CD4-positive, alpha-beta T cell treated with Interleukin-17A for 1 hour (primary cell): Measurements from ENCODE around the gene EHD4.

Experiments
- DNase-seq: peaks from one replicate; pipeline ENCODE4 v3.0.0-alpha.2; 2020

Gene EHD4

GRCh38 chr15:41979493-41980266 lies 7.3 kb upstream of the EHD4 start:
- no peak for DNase-seq

- no peak for DNase-seq
Observed at GRCh38 chr15:41978534-41978933, 6.2 kb upstream of the EHD4 start.

GRCh38 chr15:41977757-41978383 lies 5.5 kb upstream of the EHD4 start:
- DNase-seq = no peak

GRCh38 chr15:41975669-41976068 lies 3.3 kb upstream of the EHD4 start:
- DNase-seq = no peak

GRCh38 chr15:41974041-41974440 lies 1.7 kb upstream of the EHD4 start:
- DNase-seq = no peak

- DNase-seq = no peak
Observed at GRCh38 chr15:41971895-41972252, 483 bp downstream of the EHD4 start.

GRCh38 chr15:41971089-41971894 lies 1.1 kb downstream of the EHD4 start:
- peak; percentile 87 for DNase-seq

- DNase-seq = peak; percentile 16
Observed at GRCh38 chr15:41970456-41970855, 1.9 kb downstream of the EHD4 start.

GRCh38 chr15:41969851-41970431 lies 2.4 kb downstream of the EHD4 start:
- peak; percentile 85 for DNase-seq

- DNase-seq = no peak
Observed at GRCh38 chr15:41968701-41969100, 3.7 kb downstream of the EHD4 start.

GRCh38 chr15:41967506-41968206 lies 4.7 kb downstream of the EHD4 start:
- DNase-seq = peak; percentile 24

- DNase-seq = no peak
Observed at GRCh38 chr15:41966920-41967465, 5.4 kb downstream of the EHD4 start.

- no peak for DNase-seq
Observed at GRCh38 chr15:41966414-41966812, 5.9 kb downstream of the EHD4 start.

- DNase-seq = no peak
Observed at GRCh38 chr15:41965441-41966413, 6.6 kb downstream of the EHD4 start.

GRCh38 chr15:41961595-41962202 lies 10.7 kb downstream of the EHD4 start:
- no peak for DNase-seq

- no peak for DNase-seq
Observed at GRCh38 chr15:41961001-41961518, 11.3 kb downstream of the EHD4 start.

GRCh38 chr15:41958002-41958420 lies 14.3 kb downstream of the EHD4 start:
- DNase-seq = no peak

GRCh38 chr15:41957021-41957897 lies 15.1 kb downstream of the EHD4 start:
- no peak for DNase-seq

- no peak for DNase-seq
Observed at GRCh38 chr15:41955807-41956525, 16.4 kb downstream of the EHD4 start.
